BJ (cell line): Measurements from ENCODE around the gene FOXK2. TPM values are rescaled to one million over a fixed set of nuclear protein-coding genes. Genes with fewer than 3 reads are reported as not detected.
"Not testable (repeated sequence)": the region's sequence is repeated elsewhere in the genome, so short reads cannot be mapped to it uniquely, and the experiment has no call there.

Experiments used
- CTCF ChIA-PET: fragments of 350-600 bp; formaldehyde crosslinking; extraction: SDS; loops from one replicate; lab custom pipeline; 2021; ENCODE audit warnings: antibody characterized with exemption, inconsistent platforms; lab: Yijun Ruan, JAX
- POLR2A ChIA-PET: fragments of 300-600 bp; sonication (Branson Sonifier 250); formaldehyde crosslinking; extraction: SDS; loops from one replicate; lab custom pipeline; 2021; ENCODE audit warnings: antibody characterized with exemption; lab: Charles Lee
- DNase-seq: peaks from one replicate; pipeline ENCODE4 v3.0.0-alpha.2; 2011; ENCODE audit warnings: low read depth
- H3K27me3 ChIP-seq: 2 replicates; pipeline ENCODE4 v1.6.0; 2011; ENCODE audit warnings: low read length; ENCODE audit not compliant: control insufficient read depth, insufficient read depth
- H3K36me3 ChIP-seq: 2 replicates; pipeline ENCODE4 v1.5.1; 2011; ENCODE audit warnings: low read length; ENCODE audit not compliant: control insufficient read depth, insufficient read depth
- H3K4me3 ChIP-seq: 2 replicates; pipeline ENCODE4 v1.5.1; 2011; ENCODE audit warnings: low read depth, mild to moderate bottlenecking, control low read depth, low read length
- CTCF ChIP-seq: IDR thresholded peaks from 2 replicates; pipeline ENCODE4 v1.5.1; 2011; ENCODE audit warnings: low read depth, mild to moderate bottlenecking, control low read depth, inconsistent platforms, low read length, moderate library complexity; ENCODE audit not compliant: insufficient read depth
- polyA plus RNA-seq: library from polyadenylated mRNA; depleted of rRNA; stranded (reverse); fragments of >200 nt; gene quantifications from 2 replicates; pipeline ENCODE4 v1.2.3, GENCODE V29; 2011

FOXK2 gene
- polyA plus RNA-seq, 1 experiment, result 19.2 TPM

- ChIA-PET CTCF (no interaction called here), POLR2A (no interaction called here)
- H3K27me3 ChIP-seq, result no peaks in the 10 kb centered on the region
- no peak overlapping the region for H3K4me3 ChIP-seq
- DNase-seq, result no peak
- peaks cover 20% of the 10 kb centered on the region for H3K36me3 ChIP-seq
- no peak for TF ChIP-seq CTCF
Measured at GRCh38 chr17:82583720-82584234, 64.2 kb downstream of the FOXK2 start.

- H3K27me3 ChIP-seq, DNase-seq, H3K4me3 ChIP-seq, CTCF ChIA-PET, POLR2A ChIA-PET: not testable (repeated sequence)
- peaks cover 18% of the 10 kb centered on the region for H3K36me3 ChIP-seq
Measured at GRCh38 chr17:82585935-82586575, 66.5 kb downstream of the FOXK2 start.

- ChIA-PET CTCF (interaction anchor here (0.8 kb wide), 1 partner anchor 10 kb away, joined by 3 read pairs; no protein-coding TSS in a partner anchor), POLR2A (no interaction called here)
- Histone ChIP-seq H3K27me3 (no peaks in the 10 kb centered on the region), H3K4me3 (no peak overlapping the region), H3K36me3 (peaks cover 18% of the 10 kb centered on the region)
- DNase-seq, result no peak
- TF ChIP-seq CTCF, result no peak
Measured at GRCh38 chr17:82586576-82587233, 67.2 kb downstream of the FOXK2 start.

- CTCF ChIA-PET, result interaction anchor here (0.8 kb wide), 1 partner anchor 11 kb away, joined by 3 read pairs; no protein-coding TSS in a partner anchor
- no peak overlapping the region for H3K4me3 ChIP-seq
- POLR2A ChIA-PET, result no interaction called here
- H3K27me3 ChIP-seq, result no peaks in the 10 kb centered on the region
- no peak for DNase-seq
- TF ChIP-seq CTCF, result no peak
- peaks cover 14% of the 10 kb centered on the region for H3K36me3 ChIP-seq
Measured at GRCh38 chr17:82587234-82588086, 67.9 kb downstream of the FOXK2 start.

- peaks cover 14% of the 10 kb centered on the region for H3K36me3 ChIP-seq
- no peaks in the 10 kb centered on the region for H3K27me3 ChIP-seq
- CTCF ChIA-PET, result interaction anchor here (0.7 kb wide), 1 partner anchor 250 kb away, joined by 3 read pairs; no protein-coding TSS in a partner anchor
- POLR2A ChIA-PET, result no interaction called here
- no peak for DNase-seq
- no peak for TF ChIP-seq CTCF
- no peak overlapping the region for H3K4me3 ChIP-seq
Measured at GRCh38 chr17:82588266-82589175, 69.0 kb downstream of the FOXK2 start.
